ENCODE measurements around the gene FAM20C. TPM values are rescaled to one million over a fixed set of nuclear protein-coding genes. Genes with fewer than 3 reads are reported as not detected.

The FAM20C gene
- total RNA-seq, 1 donor from 2014 or later: 0.11 TPM

GRCh38 chr7:252981-253380 lies 60.6 kb downstream of the FAM20C start:
- H3K4me1 Mint-ChIP-seq: no peaks in the 10 kb centered on the region
- H3K27me3 Mint-ChIP-seq: no peaks in the 10 kb centered on the region
- no peak overlapping the region for H3K4me3 Mint-ChIP-seq
- H3K36me3 Mint-ChIP-seq (ENCODE audit: low read depth): no peaks in the 10 kb centered on the region
- no peaks in the 10 kb centered on the region for H3K9me3 Mint-ChIP-seq
- H3K27ac Mint-ChIP-seq: no peak overlapping the region
- intact Hi-C loops (cut with micrococcal nuclease): no loop called here
- no peak for TF ChIP-seq CTCF (IDR thresholded peaks at IDR 0.05)
- ATAC-seq (ENCODE audit: low read depth): no peak
- CTCF ChIA-PET: no interaction called here
- POLR2A ChIA-PET: no interaction called here
- no peak for DNase-seq

GRCh38 chr7:253581-254336 lies 61.4 kb downstream of the FAM20C start:
- intact Hi-C loops (cut with micrococcal nuclease): no loop called here
- POLR2A ChIA-PET: no interaction called here
- DNase-seq (no peak), ATAC-seq (ENCODE audit: low read depth) (no peak)
- no peaks in the 10 kb centered on the region for H3K27me3 Mint-ChIP-seq
- CTCF ChIA-PET: no interaction called here
- H3K4me3 Mint-ChIP-seq: no peak overlapping the region
- no peaks in the 10 kb centered on the region for H3K4me1 Mint-ChIP-seq
- H3K27ac Mint-ChIP-seq: no peak overlapping the region
- H3K36me3 Mint-ChIP-seq (ENCODE audit: low read depth): no peaks in the 10 kb centered on the region
- no peak for TF ChIP-seq CTCF (IDR thresholded peaks at IDR 0.05)
- no peaks in the 10 kb centered on the region for H3K9me3 Mint-ChIP-seq

- CTCF ChIA-PET: no interaction called here
- Mint-ChIP-seq H3K27ac (no peak overlapping the region), H3K4me3 (no peak overlapping the region), H3K9me3 (no peaks in the 10 kb centered on the region), H3K27me3 (no peaks in the 10 kb centered on the region), H3K4me1 (no peaks in the 10 kb centered on the region), H3K36me3 (ENCODE audit: low read depth) (no peaks in the 10 kb centered on the region)
- POLR2A ChIA-PET: no interaction called here
- DNase-seq (no peak), ATAC-seq (ENCODE audit: low read depth) (no peak)
- TF ChIP-seq CTCF (IDR thresholded peaks at IDR 0.05): no peak
- intact Hi-C loops (cut with micrococcal nuclease): no loop called here
Measured at GRCh38 chr7:254337-255037, 62.1 kb downstream of the FAM20C start.

GRCh38 chr7:255038-255435 lies 62.7 kb downstream of the FAM20C start:
- Mint-ChIP-seq H3K36me3 (ENCODE audit: low read depth) (no peaks in the 10 kb centered on the region), H3K4me3 (no peak overlapping the region), H3K27me3 (no peaks in the 10 kb centered on the region), H3K4me1 (no peaks in the 10 kb centered on the region), H3K27ac (no peak overlapping the region), H3K9me3 (no peaks in the 10 kb centered on the region)
- no peak for DNase-seq
- ChIA-PET POLR2A (no interaction called here), CTCF (no interaction called here)
- intact Hi-C loops (cut with micrococcal nuclease): no loop called here
- no peak for ATAC-seq (ENCODE audit: low read depth)
- TF ChIP-seq CTCF (IDR thresholded peaks at IDR 0.05): no peak

GRCh38 chr7:255721-256361 lies 63.5 kb downstream of the FAM20C start:
- no peak overlapping the region for H3K27ac Mint-ChIP-seq

More at GRCh38 chr7:255721-256361, 63.5 kb downstream of the FAM20C start:
- no peaks in the 10 kb centered on the region for H3K27me3 Mint-ChIP-seq
- no peaks in the 10 kb centered on the region for H3K4me1 Mint-ChIP-seq
- intact Hi-C loops (cut with micrococcal nuclease): no loop called here
- H3K9me3 Mint-ChIP-seq: no peaks in the 10 kb centered on the region
- DNase-seq (no peak), ATAC-seq (ENCODE audit: low read depth) (no peak)
- ChIA-PET POLR2A (no interaction called here), CTCF (no interaction called here)
- no peaks in the 10 kb centered on the region for H3K36me3 Mint-ChIP-seq (ENCODE audit: low read depth)
- H3K4me3 Mint-ChIP-seq: no peak overlapping the region
- no peak for TF ChIP-seq CTCF (IDR thresholded peaks at IDR 0.05)
